ENCODE measurements around the gene CEACAM6.
"Not testable (repeated sequence)": the region's sequence is repeated elsewhere in the genome, so short reads cannot be mapped to it uniquely, and the experiment has no call there.

Gene CEACAM6

DNA sequence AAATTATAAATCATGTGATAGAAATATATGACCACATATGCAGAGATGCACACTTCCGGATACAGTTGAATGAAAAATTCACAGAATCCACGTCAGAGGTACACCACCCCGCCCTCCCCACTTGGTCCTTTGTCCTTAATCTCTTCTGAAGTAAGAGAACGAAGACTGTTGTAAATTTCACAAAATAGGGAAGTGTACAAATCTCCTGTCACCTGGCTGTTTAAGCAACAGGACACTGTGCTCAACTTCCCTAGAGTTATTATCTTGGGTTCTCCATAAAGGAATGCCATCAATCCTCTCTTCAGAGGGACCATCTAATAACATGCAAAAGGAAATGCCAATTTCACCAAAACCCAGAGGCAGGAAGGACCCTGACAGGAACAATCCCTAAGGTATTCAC, 10.5 kb upstream of the CEACAM6 start:
- TF ChIP-seq, protein P1, sequence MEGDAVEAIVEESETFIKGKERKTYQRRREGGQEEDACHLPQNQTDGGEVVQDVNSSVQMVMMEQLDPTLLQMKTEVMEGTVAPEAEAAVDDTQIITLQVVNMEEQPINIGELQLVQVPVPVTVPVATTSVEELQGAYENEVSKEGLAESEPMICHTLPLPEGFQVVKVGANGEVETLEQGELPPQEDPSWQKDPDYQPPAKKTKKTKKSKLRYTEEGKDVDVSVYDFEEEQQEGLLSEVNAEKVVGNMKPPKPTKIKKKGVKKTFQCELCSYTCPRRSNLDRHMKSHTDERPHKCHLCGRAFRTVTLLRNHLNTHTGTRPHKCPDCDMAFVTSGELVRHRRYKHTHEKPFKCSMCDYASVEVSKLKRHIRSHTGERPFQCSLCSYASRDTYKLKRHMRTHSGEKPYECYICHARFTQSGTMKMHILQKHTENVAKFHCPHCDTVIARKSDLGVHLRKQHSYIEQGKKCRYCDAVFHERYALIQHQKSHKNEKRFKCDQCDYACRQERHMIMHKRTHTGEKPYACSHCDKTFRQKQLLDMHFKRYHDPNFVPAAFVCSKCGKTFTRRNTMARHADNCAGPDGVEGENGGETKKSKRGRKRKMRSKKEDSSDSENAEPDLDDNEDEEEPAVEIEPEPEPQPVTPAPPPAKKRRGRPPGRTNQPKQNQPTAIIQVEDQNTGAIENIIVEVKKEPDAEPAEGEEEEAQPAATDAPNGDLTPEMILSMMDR (IDR thresholded peaks at IDR 0.05; ENCODE audit: control extremely low read depth, extremely low read depth, low read depth, missing control alignments) = no peak
- CTCF ChIA-PET = interaction anchor here (1.4 to 7.4 kb wide), 4 partner anchors 8 to 103 kb away, joined by 3 to 50 read pairs (median 10); partner anchors contain the start of gene CEACAM6
- no peak for DNase-seq (ENCODE audit: extremely low spot score)
- POLR2A ChIA-PET = no interaction called here

DNA sequence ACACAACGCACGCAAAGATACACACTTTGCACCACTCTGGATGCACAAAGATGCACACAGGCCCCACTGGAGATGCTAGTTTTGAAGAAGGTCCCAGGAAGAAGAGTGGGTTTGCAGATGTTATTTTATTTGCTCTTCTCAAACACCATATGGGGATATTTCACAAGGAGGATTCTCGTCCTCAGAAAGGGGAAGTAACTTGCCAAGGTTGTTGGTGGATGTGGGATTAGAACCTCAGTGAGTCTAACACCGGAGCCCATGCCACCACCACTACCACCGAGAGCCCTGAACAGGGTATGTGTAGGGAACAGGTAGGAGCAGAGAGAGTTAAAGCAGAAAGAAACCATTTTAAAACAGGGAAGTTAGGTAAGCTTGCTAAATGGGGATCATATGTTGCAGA, 9.6 kb upstream of the CEACAM6 start:
- CTCF ChIA-PET = interaction anchor here (0.8 to 7.4 kb wide), 8 partner anchors 7 to 104 kb away, joined by 3 to 50 read pairs (median 4); partner anchors contain the start of genes CEACAM3 and CEACAM6
- TF ChIP-seq, protein P1 (IDR thresholded peaks at IDR 0.05; ENCODE audit: control extremely low read depth, extremely low read depth, low read depth, missing control alignments) = no peak
- POLR2A ChIA-PET = no interaction called here
- no peak for DNase-seq (ENCODE audit: extremely low spot score)

DNA sequence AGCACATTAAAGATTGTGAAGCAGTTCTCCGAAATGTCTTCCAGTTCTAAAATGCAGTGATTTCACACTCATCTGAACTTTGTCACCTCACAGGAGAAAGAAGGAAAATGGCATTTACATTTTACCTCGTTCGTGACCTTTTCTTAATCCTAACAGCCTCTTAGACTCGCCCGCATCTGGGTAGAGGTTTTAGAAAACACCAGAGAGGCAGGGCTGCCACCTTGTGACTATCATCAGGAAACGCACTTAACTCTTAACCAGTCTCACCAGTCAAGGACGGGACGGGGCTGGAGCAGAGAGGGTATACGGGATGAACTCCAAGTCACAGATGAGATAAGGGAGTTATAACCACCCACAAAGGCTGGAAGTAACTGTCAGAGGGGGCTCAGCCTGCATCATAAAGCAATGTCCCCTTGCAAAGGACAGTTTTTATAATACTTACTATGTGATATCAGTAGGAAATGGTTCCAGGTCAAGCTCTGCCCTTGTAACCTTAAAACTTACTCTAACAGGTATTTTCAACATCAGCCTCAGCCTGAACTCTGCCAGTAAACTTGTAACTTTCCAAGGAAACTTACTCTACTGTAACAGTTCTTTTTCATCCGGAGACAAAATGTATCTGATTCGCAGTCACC, 8.6 kb upstream of the CEACAM6 start:
- ChIA-PET CTCF (interaction anchor here (0.8 to 7.4 kb wide), 10 partner anchors 6 to 105 kb away, joined by 3 to 50 read pairs (median 4); partner anchors contain the start of genes CEACAM3 and CEACAM6), POLR2A (no interaction called here)
- TF ChIP-seq, protein P1 (IDR thresholded peaks at IDR 0.05; ENCODE audit: control extremely low read depth, extremely low read depth, low read depth, missing control alignments) = peak; percentile 69
- DNase-seq (ENCODE audit: extremely low spot score) = peak; percentile 51

DNA sequence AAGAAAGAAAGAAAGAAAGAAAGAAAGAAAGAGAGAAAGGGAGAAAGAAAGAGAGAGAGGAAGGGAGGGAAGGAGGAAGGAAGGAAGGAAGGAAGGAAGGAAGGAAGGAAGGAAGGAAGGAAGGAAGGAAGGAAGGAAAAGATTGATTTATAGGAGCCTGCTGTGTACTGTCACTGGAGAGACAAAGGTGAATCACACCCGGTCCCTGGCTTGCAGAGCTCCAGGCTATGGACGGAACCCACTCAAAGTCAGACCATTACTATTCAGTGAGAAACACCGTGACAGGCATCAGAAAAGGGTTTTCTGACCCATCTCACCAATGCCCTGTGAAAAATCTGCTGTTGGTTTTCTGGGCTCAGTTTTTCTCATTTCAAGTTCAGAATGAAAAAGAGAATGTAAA, 7.3 kb upstream of the CEACAM6 start:
- TF ChIP-seq, protein P1 (IDR thresholded peaks at IDR 0.05; ENCODE audit: control extremely low read depth, extremely low read depth, low read depth, missing control alignments) = no peak
- CTCF ChIA-PET = interaction anchor here (1.8 kb wide), 1 partner anchor 106 kb away, joined by 5 read pairs; no protein-coding TSS in a partner anchor
- no peak for DNase-seq (ENCODE audit: extremely low spot score)
- POLR2A ChIA-PET = no interaction called here

DNA sequence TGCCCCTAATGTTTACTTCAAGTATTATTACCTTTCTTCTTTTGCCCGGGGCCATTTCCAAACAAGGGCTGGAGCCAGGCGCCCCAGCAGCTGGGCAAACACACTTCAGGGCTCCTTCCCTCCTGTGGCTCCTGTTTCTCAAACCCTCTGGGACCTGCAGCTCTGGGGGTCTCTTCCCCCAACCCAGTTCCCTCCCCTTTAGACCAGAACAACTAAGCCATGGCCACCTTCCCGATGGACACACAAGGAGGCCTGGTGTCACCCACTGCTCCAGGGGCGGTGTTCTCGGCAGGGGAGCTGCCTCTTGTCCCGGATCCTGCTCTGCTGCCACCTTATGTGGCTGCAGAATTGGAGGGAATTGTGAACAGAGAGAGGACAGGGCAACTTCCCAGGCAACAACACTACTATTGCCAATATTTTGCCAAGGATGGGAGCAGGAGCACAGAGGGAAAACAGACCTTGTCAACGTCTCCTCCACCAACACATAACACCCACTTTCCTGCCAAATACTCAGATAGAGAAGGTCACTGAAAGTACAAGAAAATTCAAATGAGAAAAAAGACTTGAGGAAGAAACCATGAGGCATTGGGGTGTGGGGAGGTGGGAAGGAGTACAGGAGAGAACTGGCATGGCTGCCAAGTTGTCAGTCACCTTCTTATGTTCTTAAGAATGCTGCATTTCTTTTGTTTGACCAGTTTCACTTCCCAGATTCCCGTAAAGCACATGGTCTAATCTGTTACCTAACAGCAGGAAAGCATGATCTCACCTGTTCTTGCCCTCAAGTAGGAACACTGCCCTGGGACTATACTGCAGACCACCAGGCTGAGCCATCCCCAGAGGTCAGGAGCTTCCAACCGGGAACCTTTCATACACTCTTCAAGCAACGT, 4.8 kb upstream of the CEACAM6 start:
- POLR2A ChIA-PET; DNase-seq (ENCODE audit: extremely low spot score): not testable (repeated sequence)
- CTCF ChIA-PET = interaction anchor here (1.1 to 4.9 kb wide), 7 partner anchors 8 to 109 kb away, joined by 3 to 50 read pairs (median 8); no protein-coding TSS in a partner anchor

DNA sequence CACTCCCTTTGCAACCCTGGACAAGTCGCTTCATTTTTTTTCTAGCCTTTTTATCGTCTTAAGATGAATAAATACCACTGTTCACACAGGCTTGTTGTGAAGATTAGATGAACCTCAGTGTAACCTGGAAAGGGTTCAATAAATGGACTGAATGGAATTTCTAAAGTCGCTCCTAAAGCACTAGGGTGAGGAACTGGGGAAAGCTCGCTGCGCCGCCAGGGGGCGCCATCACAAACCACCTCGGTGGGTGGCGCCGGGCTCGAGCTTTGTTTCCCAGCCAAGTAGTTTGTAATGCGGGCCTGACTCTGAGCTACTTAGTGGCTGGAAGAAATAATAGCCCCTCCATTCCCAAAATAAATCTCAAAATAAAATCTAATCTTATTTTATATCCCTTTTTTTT, 2.2 kb upstream of the CEACAM6 start:
- DNase-seq (ENCODE audit: extremely low spot score) = peak; percentile 60
- CTCF ChIA-PET = interaction anchor here (0.7 to 4.9 kb wide), 38 partner anchors 10 to 332 kb away, joined by 3 to 50 read pairs (median 5); partner anchors contain the start of gene CEACAM3
- POLR2A ChIA-PET = no interaction called here
- TF ChIP-seq, protein P1 (IDR thresholded peaks at IDR 0.05; ENCODE audit: control extremely low read depth, extremely low read depth, low read depth, missing control alignments) = peak; percentile 77

Data from GM10248 (cell line).